GM03348 (cell line): Measurements from ENCODE around the gene DNAJB12.
"Not testable (repeated sequence)": the region's sequence is repeated elsewhere in the genome, so short reads cannot be mapped to it uniquely, and the experiment has no call there.

Experiments used
- DNase-seq: peaks from one replicate; pipeline ENCODE4 v3.0.0; 2012; ENCODE audit warnings: low spot score

DNAJB12 gene

DNA sequence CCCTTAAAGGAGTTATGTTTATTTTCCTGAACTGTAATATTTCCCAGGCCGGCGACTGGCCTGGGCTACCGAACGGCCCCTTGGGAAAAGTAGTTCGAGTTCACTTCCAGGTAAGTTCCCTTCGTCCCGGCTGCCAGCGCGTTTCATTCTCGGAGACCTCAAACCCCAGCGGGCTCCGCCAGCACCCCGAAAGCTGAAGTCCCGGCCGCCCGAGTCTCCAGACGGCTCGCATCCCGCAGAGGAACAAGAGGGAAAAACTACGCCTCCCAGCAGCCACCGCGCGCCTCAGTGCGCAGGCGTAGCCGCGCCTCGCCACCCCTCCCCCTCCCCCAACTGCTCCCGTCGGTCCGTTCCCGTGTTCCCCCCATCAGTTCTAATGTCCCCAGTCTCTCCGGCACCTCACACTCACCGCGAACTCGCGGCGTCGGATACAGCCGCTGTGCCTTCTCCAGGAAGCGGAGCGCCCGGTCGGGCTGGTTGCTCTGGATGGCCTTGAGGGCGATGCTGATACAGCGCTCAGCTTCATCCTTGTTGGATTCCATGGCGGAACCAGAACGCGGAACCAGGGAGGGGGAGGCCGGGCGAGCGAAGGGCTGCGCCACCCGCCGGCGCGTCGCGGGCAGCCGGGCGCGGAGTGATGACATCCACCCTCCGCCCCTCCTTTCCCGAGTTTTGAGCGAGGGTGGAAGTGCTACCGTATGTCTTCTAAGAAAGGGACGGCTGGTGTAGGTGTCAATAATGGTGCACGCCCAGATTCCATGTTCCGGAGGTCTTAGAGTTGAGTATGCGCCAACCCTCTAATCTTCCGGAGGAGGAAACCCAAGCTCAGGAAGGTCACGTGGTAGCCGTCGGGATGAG is at the start of gene DNAJB12:
Gene DNAJB12, minus strand, starts transcription at position 564 of the 858 bp plus-strand sequence. Its CDS starts 22 bp downstream, at position 542.
- DNase-seq = peak; percentile 97

DNA sequence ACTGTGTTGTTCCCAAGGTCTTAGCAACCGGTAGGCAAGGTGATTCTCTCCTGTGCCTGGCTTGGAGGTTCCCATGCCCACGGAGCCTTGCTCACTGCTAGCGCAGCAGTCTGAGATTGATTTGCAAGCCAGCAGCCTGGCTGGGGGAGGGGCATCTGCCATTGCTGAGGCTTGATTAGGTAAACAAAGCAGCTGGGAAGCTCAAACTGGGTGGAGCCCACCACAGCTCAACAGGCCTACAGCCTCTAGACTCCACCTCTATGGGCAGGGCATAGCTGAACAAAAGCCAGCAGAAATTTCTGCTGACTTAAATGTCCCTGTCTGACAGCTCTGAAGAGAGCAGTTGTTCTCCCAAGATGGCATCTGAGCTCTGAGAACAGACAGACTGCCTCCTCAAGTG is 40.9 kb upstream of the DNAJB12 start:
- not testable (repeated sequence) for DNase-seq

- DNase-seq = no peak
These were observed 37.9 kb upstream of the DNAJB12 start for GRCh38 chr10:72392571-72392970.

DNA sequence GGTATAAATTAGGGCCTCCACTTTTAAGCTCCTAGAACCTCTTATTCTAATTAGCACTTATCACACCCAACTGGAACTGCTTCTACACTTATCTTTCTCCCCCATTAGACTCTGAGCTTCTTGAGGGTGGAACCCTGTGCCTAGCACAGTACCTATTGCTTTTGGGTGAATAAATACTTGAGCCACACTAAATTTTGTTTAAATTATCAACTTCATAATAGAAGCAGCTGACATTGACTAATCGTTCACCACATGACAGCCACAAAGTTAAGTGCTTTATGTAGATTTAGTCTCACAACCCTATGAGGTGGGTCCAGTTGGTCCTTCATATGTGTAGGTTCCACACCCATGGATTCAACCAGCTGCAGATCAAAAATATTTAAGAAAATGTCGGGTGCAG is 36.0 kb upstream of the DNAJB12 start:
- DNase-seq = no peak

- DNase-seq = no peak
These were observed 35.0 kb upstream of the DNAJB12 start for GRCh38 chr10:72389716-72390115.

DNA sequence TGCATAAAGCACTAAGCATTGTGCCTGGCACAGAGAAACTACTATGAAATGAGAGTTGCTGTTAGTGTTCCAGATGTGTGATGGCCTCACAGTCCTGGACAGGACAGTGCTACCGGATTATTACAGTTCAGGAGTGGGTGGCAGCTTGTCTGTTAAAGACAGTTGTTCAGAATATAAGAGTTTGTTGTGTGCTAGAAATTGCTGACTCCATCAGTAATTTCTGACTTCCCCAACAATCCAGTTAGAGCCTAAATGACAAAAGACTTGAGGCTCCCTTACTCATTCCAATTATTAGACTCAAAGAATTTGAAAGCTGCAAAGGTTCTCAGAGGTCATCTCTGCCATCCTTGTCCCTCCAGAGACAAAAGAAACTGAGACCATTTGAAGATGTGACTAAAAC is 34.3 kb upstream of the DNAJB12 start:
- no peak for DNase-seq

DNA sequence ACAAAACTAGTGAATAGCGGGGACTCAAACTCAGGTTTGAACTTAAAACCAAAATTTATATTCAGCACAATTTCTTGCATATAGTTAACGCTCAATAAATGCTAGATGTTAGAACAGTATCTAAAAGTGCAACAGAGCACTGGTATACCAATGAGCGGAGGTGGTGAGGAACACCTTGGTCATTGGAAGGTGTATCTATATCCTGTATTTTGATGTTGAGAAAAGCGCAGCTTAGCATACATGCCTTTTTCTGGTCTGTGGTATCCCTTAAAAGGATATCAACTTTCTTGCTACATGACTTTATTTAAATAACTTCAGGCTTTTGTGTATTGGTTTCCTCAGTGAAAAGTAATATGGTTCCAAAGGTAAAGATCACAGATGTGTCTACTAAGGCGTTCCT is 33.3 kb upstream of the DNAJB12 start:
- DNase-seq = no peak

- DNase-seq = no peak
These were observed 32.3 kb upstream of the DNAJB12 start for GRCh38 chr10:72386916-72387586.

GRCh38 chr10:72385724-72386123 is 31.0 kb upstream of the DNAJB12 start:
- no peak for DNase-seq

DNA sequence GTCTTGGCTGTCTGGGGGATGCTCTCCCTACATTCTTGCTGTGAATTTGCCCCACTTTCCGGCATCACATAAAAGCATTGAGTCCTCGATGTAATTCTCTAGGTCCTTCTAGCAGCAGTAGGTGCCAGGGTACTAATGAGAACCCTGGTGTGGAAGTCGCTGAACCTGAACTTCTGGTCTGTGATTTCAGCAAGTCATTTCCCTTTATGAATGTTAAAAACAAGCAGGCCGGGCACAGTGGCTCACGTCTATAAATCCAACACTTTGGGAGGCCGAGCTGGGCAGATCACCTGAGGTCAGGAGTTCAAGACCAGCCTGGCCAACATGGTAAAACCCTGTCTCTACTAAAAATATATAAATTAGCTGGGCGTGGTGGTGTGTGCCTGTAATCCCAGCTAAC is 30.3 kb upstream of the DNAJB12 start:
- DNase-seq = not testable (repeated sequence)

DNA sequence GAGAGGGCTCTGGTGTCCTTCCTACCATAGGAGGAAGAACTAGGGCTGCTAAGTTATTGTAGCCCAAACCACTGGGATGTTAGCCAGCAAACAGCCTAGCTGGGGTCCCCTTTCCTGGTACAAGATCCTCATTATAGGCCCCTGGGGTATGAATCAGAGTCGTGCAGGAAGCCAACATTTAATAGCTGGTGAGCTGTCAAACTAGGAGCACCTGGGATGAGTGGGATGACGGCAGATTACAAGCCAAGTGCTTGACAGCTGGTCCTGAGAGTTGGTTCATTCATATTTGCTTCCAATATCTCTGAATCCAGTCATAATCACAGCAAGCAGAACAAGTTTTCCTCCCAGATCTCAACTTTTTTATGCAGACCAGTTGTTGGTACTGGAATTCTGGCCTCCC is 25.1 kb upstream of the DNAJB12 start:
- no peak for DNase-seq

- no peak for DNase-seq
These were observed 24.3 kb upstream of the DNAJB12 start for GRCh38 chr10:72379062-72379461.

GRCh38 chr10:72375585-72375984 is 20.9 kb upstream of the DNAJB12 start:
- no peak for DNase-seq

DNA sequence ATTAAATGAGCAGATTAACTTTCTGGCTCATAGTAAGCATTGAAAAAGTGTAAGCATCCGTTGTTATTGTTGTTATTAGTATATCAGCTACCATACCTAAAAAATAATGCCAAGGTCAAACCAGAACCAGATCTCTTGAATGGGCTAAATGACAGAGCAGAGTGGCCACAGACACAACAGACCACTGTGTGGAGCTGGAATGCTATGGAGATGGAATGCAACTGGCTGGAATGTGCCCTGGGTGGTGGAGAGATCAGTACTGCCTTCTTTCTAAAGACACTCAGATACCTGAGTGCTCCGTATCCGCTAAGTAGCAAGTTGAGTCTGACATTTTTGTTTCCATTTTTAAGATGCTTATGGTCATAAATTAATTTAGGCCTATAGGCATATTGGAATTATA is 20.5 kb upstream of the DNAJB12 start:
- DNase-seq = no peak

DNA sequence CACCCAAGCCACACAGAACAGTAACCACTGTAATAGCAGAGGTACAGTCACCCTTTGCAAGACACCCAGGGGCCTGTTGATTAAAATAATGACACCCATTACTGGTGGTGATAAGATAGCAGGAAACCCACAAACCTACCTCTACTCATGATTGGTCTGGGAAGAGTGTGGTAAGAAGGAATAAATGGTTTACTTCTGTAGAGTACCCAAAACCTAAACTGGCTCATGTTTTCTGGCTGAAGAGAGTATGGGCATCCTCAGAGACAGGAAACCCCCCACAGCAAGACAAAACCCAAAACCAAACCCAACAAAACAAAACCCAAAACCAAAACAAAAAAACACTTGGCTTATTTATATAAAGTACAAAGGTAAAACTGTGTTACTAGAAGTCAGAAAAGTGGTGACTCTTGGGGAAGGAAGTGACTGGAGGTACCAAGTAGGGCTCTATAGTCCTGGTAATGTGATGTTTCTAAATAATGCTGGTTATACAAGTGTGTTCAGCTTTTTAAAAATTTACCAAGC is 15.5 kb upstream of the DNAJB12 start:
- DNase-seq = no peak

- DNase-seq = no peak
These were observed 12.7 kb upstream of the DNAJB12 start for GRCh38 chr10:72367301-72367960.

DNA sequence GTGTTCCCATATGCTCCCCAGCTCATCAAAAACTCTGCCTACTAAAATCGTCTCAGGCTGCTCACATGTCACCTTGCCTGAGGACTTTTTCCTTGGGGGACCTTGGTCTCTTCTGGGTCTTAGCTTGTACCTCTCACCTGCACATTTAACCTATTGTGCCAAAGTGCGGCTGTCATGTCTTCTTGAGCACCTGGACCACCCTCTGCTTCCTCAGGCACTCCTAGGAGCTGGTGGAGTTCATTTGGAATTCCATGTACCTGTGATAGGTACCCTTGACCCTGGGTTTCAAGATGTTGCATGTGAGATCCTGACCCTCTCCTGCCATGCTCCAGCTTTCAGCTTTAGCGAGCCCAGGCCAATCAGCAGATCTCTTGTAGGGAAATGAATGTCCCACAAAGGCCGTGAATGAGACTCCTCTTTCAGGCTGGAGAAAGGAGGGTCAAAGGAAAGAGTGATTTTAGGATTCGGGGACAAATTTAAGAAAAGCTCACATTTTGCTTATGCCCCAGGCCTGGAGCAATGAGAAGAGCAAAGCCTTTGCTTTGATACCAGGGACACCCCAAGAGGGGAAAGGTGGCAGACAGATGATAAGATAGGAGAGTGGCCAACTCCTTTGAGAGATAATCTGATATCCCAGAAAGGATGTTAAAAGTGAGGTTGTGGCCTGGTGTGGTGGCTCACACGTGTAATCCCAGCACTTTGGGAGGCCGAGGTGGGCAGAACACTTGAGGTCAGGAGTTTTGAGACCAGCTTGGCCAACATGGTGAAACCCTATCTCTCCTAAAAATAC is 10.6 kb upstream of the DNAJB12 start:
- DNase-seq = no peak

DNA sequence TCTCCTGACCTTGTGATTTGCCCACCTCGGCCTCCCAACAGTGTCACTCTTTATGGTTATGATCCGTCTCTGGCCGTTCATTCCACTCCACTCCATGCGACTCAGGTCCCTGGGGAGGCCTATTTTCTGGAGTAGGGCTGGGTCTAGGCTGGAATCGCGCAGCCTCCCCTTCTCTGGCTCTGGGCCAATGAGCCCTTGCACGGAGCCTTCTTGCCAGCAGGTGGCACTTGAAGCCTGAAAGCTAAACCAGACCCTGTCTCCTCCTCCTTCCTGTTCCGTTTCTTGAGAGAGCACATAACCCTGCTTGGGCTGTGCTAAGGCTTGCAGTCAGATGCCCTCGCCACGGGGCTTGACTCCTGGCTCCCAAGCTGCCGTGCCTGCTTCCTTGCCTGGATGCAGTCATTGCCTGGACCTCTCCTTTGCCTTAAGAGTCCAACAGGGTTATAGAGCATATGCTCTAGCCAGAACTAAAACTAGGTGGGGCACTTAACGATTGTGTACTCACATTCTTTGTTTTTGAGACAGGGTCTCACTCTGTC is 9.6 kb upstream of the DNAJB12 start:
- DNase-seq = peak; percentile 91

GRCh38 chr10:72356987-72357386 is 2.3 kb upstream of the DNAJB12 start:
- no peak for DNase-seq

DNA sequence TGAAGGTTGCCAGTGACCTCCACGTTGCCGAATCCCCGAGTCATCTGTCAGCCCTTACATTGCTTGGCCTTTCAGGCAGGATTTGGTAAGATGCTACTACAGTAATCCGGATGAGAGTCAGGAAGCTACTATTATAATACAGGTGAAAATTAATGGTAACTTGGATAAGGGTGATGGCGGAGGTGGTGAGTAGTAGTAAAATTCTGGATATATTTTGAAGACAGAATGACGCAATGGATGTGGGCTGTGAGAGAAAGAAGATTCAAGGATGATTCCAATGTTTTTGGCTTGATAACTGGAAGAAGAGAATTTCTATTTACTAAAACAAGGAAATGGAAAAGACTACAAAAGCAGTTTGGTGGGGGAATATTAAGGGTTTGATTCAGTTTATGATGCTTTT is 1.4 kb upstream of the DNAJB12 start:
- no peak for DNase-seq

GRCh38 chr10:72355214-72355555 is 466 bp upstream of the DNAJB12 start:
- DNase-seq = no peak

GRCh38 chr10:72353965-72354355 is 759 bp downstream of the DNAJB12 start:
- peak; percentile 52 for DNase-seq
